Stromal cell of bone marrow (primary cell): Measurements from ENCODE around the gene NAV3.

Experiments
- DNase-seq: peaks from one replicate; pipeline ENCODE4 v3.0.0-alpha.2; 2012; ENCODE audit warnings: low read depth

The NAV3 gene

DNA sequence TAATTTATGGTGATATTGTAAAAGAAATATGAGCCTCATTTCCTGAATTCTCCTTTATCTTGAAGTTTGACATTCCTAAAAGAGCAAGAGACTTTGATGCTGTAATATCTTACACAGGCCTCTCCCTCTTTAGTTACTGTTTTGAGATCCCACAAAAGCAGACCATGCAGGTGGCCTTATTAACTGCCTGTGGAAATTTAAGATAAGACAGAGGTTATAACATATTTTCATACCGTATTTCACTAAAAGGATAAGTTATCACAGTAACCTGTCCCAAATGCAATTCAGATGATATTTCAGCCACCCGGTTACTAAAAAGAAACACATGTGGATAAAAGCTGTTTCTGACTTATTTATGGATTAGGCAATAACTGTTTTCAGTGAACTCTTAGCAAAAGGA, 150.1 kb downstream of the NAV3 start:
- no peak for DNase-seq

DNA sequence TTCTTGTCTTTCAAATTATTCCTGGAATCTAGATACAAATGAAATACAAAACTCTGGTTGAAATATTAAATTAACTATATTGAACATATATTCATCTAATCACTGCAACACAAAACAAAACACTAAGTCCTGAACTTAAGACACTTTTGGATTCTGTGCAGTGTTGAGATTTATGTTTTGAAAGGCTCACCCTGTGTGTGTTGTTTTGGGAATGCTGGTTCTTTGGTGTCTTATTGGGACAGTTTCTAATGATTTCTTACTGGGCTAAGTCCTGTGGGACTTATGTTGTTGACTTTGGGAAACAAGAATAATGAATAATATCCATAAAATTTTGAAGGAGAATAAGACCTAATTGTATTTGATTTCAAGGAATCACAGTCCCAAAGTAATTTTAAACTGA, 153.2 kb downstream of the NAV3 start:
- DNase-seq: no peak

DNA sequence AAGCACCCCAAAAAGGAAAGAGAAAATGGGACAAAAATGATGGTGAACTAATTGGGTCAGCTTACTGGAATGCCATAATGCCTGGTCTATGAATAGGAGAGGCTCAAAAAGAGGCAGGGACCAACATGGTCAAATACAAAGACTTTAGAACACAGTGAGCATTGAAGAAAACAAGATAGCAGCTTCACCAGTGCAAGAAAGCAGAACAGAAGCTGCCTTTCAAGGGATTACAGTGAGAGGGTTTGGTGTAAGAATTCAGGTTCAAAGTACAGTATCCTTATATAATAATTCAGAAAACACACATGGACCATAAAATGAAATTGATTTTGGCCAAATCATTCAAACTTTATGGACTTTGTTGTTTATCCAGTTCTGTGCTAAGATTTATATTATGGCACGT, 162.1 kb downstream of the NAV3 start:
- no peak for DNase-seq

DNA sequence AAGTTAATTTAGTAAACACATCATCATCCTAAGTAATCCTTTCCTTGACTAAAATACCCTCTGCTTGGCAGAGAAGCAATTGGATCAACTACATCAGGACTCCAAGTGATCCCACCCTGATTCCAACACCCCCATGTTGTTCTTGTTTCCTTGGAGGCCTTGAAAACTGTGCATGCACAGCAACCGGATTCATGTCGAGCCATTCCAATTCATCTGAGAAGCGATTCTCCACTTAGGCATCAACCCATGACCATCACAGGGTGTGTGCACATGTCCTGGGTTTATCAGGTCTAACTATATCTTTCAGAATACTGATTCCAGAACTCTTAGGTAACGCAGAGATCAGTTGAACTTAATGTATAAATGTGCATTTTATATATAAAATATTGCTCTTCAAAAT, 163.0 kb downstream of the NAV3 start:
- no peak for DNase-seq

DNA sequence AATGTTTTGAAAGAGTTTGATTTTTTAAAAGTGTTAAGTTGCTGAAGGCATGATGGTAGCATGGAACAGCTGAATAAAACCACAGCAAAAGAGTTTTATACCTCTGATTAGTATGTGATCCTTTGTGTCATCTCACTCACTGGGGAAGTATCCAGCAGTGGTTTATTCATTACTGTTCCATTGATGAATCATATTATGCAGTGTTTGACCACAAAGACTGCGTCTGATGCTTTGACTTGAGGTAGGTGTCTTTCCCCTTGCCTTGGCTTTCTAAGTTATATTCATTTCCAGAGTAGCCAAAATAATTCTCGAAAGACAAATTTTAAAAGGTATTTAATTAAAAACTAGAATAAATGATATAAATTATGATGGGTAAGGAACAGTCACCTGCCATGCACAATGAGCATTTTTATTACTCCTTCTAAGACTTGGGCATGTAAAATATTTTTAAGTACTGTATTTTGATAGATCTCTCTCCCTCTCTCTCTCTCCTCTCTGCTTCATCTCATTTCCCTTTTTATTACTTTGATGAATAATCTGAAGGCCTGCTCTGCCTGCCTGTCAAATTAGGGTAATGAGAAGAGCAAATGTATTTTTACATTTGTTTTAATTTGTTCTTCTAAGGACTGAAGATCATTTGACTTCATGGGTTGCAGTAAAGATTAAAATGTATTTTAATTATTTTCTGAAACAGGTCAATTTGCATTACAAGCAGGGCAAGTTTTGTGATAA, 164.9 kb downstream of the NAV3 start:
- peak; percentile 49 for DNase-seq

DNA sequence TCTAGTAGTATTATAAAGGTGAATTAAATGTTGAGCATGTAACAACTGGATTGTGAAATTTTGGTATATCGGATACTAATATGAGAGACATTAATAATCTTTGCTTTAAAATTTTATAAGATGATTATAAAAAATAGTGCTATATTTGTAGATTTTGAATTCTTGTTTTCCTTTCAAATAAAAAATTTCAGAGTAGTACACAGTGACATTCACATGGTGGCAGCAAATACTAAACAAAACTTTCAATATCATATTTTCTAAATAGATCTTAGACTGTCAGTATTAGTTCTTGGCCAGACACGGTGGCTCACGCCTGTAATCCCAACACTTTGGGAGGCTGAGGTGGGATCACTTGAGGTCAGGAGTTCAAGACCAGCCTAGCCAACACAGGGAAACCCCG, 166.0 kb downstream of the NAV3 start:
- no peak for DNase-seq

DNA sequence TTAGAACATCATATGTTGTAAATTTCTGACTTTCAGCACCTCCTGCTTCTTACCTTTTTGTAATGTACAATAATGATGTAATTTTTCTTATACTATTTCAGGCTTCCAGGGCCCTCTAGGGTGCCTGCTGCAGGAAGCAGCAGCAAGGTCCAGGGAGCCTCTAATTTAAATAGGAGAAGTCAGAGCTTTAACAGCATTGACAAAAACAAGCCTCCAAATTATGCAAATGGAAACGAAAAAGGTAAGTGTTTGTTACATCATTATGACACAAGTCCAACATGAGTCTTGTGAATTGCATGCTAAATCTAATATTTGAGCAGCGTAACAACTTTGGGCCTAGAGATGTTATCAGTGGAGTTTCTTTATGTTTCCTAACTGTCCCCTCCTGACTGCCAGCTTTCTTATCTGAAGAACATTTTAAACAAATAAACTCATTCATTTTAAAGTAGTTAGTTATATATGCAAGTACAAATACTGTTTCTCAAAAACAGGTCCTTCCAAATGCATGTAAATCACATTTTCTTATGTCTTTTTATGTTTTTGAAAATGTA, 167.6 kb downstream of the NAV3 start:
- DNase-seq: no peak

DNA sequence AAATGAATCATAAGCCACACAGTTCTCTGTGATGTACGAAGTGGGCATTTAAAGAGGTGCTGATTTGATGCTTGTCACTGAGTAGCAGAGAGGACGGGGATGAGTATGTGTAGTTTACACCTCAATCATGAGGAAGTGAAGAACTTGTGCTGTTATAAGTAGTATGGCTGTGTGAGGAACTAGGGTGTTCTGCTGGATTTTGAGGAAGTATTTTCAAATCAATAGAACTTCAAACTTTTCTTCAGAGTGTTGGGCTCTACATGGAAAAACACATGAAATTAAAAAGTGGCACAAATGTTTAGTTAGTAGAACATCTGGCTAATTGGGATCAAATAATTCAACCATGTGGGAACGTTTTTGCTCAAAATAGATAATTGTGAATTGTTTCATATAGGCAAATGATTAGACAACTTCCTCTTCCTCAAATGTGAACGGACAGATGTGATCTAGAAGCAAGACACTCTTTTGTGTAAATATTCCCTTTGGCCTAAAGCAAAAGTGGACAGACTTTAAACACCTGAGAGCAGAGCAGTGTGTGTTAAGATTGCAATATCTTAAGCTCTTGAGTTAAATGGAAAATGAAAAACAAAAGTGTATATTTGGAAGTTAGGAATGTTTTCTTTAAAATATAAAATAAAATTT, 168.5 kb downstream of the NAV3 start:
- no peak for DNase-seq

DNA sequence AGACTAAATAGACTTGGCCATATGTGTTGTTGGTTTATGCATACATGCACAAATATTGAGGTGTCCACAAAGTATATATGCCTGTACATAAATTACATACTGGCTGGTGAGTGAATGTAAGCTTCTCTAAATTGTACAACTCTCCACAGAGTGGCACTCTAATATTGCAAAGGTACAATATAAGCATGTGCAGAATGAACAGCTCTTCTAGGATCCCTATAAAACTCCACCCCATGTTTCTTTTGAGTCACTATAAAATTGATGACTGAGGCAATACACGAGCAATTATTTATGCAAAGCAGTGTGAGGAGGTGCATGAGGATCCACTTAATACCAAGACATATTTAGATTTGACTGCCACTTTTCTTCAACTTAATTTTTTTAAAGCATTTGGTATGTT, 172.2 kb downstream of the NAV3 start:
- no peak for DNase-seq

DNA sequence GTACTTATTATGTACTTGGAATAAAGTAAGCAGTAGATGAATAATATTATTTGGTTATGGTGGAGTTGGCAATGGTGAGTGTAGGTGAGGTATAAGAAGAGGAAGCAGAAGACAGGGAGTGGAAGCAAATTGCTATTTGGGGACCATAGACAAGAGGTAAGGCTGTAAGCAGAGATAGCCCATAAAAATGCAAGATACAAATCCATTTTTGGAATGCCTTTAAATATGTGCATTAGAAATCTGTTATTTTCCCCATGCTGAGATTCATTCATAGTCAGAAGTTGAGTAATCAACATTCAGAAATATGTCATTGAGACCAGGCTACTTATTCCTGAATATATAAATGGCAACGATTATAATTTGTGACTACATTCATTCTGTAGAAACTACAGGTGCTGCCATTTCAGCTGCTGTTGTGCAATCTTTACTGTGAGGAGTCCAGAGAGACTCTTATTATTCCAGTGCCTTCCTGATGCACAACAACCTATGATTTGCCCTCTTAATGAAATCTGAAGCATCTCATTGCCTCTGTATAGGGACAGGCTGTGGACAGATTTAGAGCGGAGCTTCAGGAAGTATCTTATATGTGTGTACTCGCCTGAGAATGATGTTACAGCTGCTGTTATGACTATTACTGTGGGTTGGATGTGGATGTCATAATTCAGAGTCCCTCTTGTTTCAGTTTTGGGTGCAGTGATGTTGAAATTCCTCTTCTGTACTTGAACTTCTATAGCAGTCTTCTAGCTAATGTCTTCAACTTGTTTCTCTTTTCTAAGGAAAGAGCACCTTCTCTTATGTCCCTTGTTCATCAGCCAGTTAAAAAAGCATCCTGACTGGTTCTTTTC, 173.8 kb downstream of the NAV3 start:
- no peak for DNase-seq

DNA sequence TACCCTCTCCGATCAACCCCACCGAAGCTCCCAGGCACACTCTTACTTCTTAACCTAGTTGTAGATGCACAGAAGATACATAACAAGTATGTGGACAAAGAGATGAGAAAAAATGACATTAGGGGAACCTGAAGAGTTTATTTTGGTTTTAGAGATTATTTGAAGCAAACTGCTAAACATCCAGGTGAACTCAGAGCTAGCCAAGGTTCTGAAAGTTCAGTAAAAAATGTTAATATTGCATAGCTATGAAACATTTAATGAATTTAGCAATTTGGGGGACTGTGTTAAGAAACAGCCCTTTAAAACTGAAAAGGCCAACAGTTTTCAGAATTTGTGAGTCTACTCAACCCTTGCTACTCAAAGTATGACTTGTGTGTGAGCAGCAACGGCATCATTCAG, 174.4 kb downstream of the NAV3 start:
- DNase-seq: no peak

DNA sequence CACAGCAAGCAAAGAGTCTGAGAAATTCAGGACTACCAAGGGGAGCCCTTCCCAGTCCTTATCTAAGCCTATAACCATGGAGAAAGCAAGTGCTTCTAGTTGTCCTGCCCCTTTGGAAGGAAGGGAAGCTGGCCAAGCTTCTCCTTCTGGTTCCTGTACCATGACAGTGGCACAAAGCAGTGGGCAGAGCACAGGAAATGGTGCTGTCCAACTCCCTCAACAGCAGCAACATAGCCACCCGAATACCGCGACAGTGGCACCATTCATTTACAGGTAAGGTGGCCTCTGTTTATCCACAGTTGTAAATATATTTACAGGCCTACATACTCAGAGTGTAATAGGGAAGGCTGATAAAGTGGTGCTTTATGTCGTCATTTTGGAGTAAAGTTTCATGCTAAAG, 176.5 kb downstream of the NAV3 start:
- no peak for DNase-seq

DNA sequence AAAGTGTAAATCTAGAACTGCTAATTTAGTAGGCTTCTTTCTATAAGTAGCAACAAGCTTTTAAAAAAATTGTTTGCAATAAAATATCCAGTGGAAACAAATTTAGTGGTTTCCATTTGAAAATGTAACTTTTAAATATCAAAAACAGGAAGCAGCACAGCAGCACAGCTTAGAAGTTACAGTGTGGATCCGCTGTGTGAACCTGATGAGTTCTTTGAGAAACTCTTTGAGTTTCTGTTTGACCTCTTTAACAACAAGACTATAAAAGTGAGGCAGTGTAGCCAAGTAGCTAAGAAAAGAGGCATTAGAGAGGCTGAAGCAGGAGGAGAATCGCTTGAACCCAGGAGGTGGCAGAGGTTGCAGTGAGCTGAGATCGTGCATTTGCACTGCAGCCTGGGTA, 178.3 kb downstream of the NAV3 start:
- no peak for DNase-seq

DNA sequence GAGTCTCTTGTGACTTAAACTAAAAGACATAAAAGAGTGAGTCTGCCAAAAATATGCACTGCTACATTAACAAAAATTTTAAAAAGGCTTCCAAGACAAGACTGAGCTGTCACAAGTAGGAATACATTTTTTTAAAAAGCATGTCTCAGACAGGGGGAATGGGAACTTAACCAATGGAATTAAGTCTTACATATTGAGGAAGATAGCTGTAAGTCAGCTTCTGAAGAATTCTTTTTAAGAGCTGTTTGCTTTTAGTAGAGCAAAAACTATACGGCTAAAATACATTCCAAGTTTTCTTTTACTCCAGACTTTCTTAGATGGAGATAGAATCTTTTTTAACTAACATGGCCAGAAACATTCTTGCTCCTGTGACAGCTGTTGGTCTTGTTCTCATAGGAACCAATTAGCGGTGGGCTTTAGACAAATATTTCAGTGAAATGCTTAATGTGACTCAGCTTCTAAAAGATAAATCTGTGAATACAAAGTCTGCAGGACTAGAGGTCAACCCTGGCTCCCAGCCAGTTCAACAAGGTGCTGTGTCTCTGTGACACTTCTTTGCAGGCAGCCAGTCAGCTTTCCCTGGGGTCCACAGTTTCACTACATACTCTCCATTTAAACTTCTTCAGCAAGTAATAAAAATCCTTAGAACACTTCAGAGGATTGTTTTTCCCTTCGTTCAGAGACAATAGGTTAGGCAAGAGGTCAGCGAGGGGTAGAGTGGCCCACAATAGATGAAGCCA, 187.6 kb downstream of the NAV3 start:
- DNase-seq: no peak

DNA sequence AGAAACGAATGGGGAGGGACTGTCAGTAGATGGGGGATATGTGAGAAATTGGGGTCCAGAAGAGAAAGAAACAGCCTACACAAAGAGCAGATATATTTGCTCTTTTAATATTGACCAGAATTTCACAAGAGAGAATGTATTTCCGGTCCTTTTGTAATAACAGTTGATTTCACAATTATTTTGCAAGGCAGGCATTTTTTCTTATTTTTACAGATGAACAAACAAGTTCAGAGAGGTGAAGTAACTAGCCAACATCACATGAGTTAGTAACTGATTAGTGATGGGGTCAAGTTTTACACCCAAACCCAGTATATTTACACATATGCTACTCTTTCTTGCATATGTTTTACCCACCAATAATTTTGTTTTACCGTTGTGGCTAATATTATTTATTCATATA, 188.2 kb downstream of the NAV3 start:
- DNase-seq: no peak

DNA sequence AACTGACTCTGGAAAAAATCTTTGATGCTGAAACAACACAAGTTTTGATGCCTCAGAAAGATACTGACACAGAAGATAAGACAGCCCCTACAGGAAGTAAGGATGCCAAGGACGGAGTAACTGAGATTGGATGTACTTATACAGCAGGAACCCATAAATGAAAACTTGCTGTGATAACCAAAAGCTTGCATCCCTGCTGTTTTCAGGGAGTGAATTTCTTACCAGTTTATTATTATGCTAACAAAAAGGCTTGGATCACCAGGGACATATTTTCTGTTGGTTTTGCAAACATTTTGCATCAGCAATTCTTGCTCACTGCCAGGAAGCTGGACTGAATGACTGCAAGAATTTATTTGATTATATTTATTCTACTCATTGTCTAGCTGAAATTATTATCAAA, 197.7 kb downstream of the NAV3 start:
- no peak for DNase-seq

DNA sequence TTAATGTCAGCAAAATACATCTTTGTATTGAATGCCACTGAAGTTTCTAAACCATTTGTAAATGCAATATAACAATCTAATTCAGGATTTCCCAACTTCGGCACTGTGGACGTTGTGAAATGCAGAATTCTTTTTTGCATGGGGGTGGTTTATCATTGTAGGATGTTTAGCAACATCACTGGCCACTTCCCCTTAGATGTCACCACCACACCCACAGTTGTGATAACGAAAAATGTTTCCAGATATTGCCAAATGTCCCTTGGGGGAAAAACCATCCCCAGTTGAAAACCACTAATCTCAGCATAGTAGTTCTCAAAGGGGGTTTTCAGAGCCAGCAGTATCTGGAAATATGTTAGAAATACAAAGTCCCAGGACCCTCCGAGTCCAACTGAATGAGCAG, 203.3 kb downstream of the NAV3 start:
- peak; percentile 19 for DNase-seq

DNA sequence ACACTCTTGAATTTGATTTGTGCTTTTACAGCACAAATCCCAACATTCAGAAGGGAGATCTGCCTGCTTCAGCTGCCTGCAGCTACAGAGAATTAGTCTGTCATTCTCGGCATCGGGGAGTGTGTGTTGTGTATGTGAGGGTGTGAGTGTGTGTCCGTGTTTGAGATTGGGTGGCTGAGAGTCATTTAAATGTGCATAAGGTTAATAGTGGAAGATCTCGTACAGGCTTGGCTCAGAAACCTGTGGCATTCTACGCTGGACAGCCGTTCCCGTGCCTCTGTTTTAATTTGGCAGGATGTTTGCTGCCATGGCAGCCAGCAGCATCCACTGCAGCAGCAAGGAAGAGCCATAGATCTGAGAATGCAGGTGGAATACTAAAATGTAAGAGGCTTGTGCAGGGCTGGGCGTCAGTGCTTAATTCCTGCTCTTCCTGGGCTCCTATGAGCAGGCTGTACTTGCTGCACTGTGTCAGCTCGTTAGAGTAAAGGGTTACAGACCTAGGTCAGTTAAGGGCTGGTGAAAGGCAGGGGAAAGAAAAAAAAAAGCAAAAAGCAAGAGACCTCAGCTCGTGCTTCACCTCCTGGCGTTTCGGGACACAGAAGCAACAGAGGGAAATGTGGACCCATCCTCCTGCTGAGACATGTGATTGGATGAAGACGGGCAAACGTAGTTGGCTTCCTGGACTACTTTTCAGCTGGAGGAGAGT, 205.4 kb downstream of the NAV3 start:
- no peak for DNase-seq

DNA sequence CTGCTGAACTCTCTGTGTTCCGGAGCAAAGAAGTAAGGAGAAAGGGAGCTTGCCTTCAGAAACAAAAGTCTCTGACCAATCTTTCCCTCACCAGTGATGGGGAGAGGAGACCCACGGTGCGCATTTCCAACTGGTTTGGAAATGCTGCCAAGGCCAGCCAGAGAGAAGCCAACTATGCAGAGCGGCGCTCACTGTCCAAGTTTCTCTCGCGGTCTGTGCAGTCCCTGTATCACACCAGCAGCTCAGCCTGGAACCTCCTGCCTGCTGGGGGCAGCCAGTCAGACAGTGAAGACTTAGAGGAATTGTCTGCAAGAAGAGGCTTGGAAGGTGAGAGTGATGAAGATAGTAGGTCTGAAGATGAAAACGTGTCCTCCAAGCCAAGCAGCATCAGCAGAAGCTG, 206.2 kb downstream of the NAV3 start:
- DNase-seq: no peak

DNA sequence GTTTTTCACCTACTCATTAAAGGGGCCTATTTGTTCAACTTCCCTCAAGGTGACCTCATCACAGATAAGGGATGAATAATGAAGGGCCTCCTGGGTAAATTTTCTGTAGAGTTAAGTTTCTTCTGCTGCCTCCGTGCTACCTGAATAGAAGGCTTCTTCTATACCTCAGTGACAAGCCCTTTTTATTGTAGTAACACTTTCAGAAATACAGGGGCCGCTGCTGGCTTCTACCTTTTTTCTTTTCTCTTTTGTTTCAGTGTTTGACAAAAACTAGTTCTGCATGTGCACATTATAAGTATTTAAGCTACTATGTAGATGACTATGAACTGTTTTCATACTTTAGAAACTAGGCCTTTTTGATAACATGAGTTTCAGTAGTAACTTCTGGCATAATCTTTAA, 207.0 kb downstream of the NAV3 start:
- DNase-seq: no peak

DNA sequence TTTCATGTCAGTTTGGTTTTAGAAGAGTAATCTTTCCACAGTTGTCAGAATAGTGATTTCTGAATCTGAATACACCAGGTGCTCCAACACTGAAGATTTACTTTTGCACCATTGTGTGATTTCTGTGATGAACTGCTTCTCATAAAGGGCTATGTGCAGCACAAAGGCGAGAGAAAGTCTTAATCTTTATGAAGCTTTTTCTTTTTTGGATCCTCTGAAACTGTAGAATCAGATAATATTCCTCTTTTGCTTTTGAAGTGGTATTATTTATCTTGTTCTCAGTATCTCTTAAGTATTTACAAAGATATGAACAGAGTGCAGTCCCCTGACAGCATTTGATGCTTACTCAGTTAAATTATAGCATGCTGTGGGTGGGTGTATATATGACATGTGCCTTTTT, 207.8 kb downstream of the NAV3 start:
- DNase-seq: no peak

DNA sequence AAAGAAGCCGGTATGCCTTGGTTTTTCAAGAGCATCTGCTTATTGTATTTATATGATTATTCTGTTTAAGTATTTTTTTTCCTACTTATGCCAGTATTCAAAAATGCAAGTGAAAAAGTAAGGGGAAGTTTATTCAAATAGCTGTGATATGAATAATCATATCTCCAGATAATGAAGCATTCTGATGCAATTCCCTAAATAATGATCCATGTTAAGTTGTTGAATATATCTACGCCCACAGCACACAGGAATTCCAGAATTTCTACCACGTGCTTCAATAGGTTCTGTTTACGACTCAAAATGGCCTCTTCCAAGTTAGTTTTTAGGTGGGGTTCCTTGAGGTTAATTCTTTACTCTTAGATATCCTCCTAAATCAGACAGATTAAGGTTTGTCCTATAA, 208.3 kb downstream of the NAV3 start:
- no peak for DNase-seq
